22Rv1 (cell line): ENCODE measurements around the gene SGCD.

ENCODE experiments used
- H3K27ac ChIP-seq: fragments of 450-650 bp; 2 replicates; pipeline ENCODE4 v1.5.1; 2017
- ZFX ChIP-seq: fragments of 450-650 bp; IDR thresholded peaks from 2 replicates; pipeline ENCODE4 v1.6.1; 2017; ENCODE audit warnings: antibody characterized with exemption, borderline replicate concordance
- TF ChIP-seq, protein P1 (sequence below): fragments of 450-650 bp; IDR thresholded peaks from 2 replicates; pipeline ENCODE4 v1.5.1; 2017; ENCODE audit warnings: mild to moderate bottlenecking

SGCD gene

DNA sequence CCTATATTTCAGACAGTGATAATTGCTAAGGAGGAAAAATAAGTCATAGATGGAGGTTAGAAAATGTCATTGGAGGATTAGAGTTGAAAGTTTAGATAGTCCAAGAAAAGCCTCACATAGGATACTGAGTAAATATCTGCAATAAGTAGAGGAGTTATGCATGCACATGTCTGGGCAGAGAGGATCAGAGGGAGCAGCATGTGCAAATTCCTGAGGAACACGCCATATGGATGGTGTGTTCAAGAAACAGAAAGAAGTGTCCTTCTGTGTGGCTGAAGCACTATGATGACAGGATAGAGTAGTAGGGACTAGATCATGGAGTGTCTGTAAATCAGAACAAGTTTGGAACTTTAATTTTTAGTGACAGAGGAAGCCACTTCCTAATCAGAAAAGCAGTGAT, 52.2 kb downstream of the SGCD start:
- no peak overlapping the region for H3K27ac ChIP-seq
- no peak for TF ChIP-seq ZFX
- TF ChIP-seq, protein P1, sequence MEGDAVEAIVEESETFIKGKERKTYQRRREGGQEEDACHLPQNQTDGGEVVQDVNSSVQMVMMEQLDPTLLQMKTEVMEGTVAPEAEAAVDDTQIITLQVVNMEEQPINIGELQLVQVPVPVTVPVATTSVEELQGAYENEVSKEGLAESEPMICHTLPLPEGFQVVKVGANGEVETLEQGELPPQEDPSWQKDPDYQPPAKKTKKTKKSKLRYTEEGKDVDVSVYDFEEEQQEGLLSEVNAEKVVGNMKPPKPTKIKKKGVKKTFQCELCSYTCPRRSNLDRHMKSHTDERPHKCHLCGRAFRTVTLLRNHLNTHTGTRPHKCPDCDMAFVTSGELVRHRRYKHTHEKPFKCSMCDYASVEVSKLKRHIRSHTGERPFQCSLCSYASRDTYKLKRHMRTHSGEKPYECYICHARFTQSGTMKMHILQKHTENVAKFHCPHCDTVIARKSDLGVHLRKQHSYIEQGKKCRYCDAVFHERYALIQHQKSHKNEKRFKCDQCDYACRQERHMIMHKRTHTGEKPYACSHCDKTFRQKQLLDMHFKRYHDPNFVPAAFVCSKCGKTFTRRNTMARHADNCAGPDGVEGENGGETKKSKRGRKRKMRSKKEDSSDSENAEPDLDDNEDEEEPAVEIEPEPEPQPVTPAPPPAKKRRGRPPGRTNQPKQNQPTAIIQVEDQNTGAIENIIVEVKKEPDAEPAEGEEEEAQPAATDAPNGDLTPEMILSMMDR = no peak

DNA sequence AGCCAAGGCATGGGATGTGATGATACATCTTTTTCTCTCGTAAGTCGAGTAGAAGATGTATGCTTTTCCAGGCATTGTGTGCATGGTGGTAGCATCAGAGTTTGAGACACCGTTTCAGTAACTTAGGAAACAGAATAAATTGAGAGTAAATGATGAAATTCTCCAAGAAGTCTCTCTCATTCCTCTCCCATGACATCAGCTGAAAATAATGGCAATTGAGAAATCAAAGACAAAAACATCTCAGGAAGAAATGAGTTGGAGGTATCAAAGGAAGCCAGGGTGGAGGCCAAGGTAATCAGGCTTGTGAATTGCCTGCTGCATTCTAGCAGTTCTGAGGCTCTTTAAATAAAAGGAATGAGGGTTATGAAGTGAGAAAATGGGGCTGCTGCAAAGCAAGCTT, 53.9 kb downstream of the SGCD start:
- no peak overlapping the region for H3K27ac ChIP-seq
- TF ChIP-seq, protein P1 = no peak
- no peak for TF ChIP-seq ZFX

DNA sequence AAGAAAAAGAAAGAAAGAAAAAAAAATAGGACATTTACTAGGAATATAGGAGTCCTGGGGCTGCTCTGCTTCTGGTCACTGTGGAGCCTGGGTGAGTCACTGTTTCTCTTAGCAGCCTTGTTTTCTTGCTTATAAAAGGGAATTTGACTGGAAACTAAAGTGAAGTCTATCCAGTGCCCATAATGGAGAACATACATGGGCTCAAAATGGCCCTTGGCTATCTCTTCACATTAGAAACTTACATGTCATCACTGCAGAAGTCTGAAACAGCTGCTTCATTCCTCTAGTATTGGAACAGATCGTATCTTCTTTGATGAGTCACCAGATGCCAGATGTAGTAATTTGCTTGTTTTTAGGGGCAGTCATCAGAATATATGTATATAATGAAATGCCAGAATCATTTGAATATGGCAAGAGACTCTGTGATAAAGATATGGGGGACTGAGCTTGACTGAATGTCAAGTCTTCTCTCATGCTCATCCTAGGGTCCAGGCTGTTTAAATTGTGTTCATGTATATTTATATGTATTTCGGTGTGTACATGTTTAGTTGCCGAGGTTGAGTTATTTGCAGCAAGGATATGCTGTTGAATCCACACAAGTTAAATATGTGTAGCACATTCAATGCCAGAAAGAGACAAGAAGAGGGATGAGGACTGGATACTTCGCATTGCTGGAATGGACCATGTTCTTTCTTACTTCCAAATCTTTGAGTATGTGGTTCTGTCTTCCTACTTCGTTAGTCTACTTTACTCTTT, 56.7 kb downstream of the SGCD start:
- H3K27ac ChIP-seq = no peak overlapping the region
- TF ChIP-seq, protein P1 = no peak
- TF ChIP-seq ZFX = no peak

DNA sequence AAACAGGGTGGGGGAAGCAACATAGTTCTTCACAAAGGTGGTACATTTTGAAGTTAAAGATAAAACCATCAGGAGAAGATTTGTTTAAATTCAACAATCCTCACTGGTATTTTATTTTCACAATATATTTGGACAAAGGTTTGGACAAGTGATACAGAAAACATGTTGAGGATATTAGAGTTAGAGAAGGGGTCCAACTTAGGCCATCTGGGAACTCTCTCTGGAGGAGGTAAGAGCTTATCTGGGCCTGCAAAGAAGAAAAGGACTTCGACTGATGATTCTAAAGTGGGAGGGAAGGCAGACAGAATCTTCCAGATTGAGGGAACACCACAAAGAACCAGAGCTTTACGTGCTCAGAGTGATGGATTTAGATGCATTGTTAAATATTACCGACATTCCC, 58.5 kb downstream of the SGCD start:
- H3K27ac ChIP-seq = no peak overlapping the region
- no peak for TF ChIP-seq ZFX
- TF ChIP-seq, protein P1 = no peak

DNA sequence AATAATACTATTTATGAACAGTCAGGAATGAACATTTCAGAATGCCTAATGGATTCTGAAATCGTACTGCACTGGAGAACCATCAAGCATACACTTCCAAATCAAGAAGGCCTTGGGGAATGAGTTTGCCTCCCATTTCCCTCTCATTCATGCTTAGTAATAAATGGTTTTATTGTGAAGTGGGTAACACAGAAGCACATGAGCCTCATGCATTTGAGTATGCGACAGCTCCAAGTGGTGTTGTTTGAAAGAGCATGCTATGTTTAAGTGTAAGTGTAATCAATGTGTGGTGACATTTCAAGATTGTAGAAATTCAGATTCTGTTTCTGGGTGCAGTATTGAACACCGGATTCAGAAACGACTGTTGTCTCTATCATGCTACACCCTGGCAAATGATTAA, 60.0 kb downstream of the SGCD start:
- no peak for TF ChIP-seq ZFX
- TF ChIP-seq, protein P1 = no peak
- H3K27ac ChIP-seq = no peak overlapping the region

DNA sequence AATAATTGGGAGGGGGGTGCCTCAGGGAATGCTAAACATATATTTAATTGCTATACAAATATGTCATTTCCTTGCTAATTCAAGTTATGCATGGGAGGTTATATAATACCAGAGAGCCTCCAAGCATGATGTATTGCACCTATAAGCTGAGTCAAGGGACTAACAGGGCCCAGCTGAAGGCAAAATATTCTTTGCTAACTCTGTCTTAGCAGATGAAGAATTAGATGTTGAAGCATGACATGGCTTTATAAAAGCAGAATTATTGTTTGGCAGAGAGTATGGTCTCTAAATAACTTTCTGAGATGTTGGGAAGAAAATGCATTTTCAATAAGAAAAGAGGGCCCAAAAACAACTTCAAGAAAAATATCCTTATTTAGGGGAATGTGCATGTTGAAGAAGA, 60.4 kb downstream of the SGCD start:
- H3K27ac ChIP-seq = no peak overlapping the region
- no peak for TF ChIP-seq ZFX
- TF ChIP-seq, protein P1 = no peak

DNA sequence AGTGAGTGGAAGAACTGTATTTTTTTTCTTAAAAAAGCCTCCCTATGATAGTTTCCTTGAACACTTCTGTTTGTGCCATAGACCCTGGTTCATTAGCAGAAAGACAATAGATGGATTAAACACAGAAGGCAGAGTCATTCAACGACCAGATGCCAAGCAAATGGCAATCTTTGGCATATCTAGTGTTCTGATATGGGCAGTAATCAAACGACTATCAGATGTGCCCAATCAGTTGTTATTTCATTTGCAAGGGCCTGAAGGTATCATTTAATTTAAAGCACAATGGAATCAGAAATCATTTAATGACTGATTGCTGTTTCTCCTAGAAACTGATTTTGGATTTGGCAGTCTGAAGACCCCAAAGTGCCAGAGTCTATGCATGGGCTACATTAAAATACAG, 61.3 kb downstream of the SGCD start:
- TF ChIP-seq, protein P1 = no peak
- no peak for TF ChIP-seq ZFX
- H3K27ac ChIP-seq = no peak overlapping the region
